ENCODE measurements around the gene MPG. TPM values are rescaled to one million over a fixed set of nuclear protein-coding genes. Genes with fewer than 3 reads are reported as not detected.

Gene MPG
- total RNA-seq, 1 experiment from 2014 or later: 60.0 TPM

GRCh38 chr16:67183-67791 is 10.7 kb upstream of the MPG start:
- Mint-ChIP-seq H3K27me3 (ENCODE audit: low read depth) (no peaks in the 10 kb centered on the region), H3K4me1 (peaks cover 24% of the 10 kb centered on the region), H3K27ac (peak overlapping the region; percentile 87), H3K4me3 (no peak overlapping the region), H3K36me3 (peaks cover 6% of the 10 kb centered on the region), H3K9me3 (no peaks in the 10 kb centered on the region)
- no peak for ATAC-seq
- ChIA-PET CTCF (interaction anchor here (0.6 to 16.9 kb wide), 7 partner anchors 8 to 179 kb away, joined by 3 to 493 read pairs (median 33); partner anchors contain the start of gene POLR3K), POLR2A (no interaction called here)
- DNase-seq (ENCODE audit: low spot score): no peak
- TF ChIP-seq FOXP4 (CRISPR knock-in tag; IDR thresholded peaks at IDR 0.05) (no peak), RELA (CRISPR knock-in tag; IDR thresholded peaks at IDR 0.05; ENCODE audit: borderline replicate concordance) (no peak), AFF4 (CRISPR knock-in tag; IDR thresholded peaks at IDR 0.05; ENCODE audit: borderline replicate concordance) (no peak), ZNF317 (CRISPR knock-in tag; IDR thresholded peaks at IDR 0.05; ENCODE audit: borderline replicate concordance, low read depth) (no peak), IRF2 (CRISPR knock-in tag; IDR thresholded peaks at IDR 0.05; ENCODE audit: borderline replicate concordance, low read depth) (no peak), MLX (CRISPR knock-in tag; IDR thresholded peaks at IDR 0.05) (no peak), ATF6 (CRISPR knock-in tag; IDR thresholded peaks at IDR 0.05) (no peak), ZNF138 (CRISPR knock-in tag; conservative IDR thresholded peaks at IDR 0.05) (no peak), CDX4 (CRISPR knock-in tag; IDR thresholded peaks at IDR 0.05; ENCODE audit: borderline replicate concordance) (no peak), AR (CRISPR knock-in tag; IDR thresholded peaks at IDR 0.05) (no peak), PRDM15 (CRISPR knock-in tag; IDR thresholded peaks at IDR 0.05) (no peak), NR3C1 (CRISPR knock-in tag; conservative IDR thresholded peaks at IDR 0.05; ENCODE audit: low read depth) (no peak)

All from WTC11 (cell line).